WTC11 (cell line): ENCODE measurements around the gene CTNNAL1.

Experiments
- TF ChIP-seq, protein P1 (sequence below): sonication (generic); formaldehyde crosslinking; IDR thresholded peaks from 2 replicates; pipeline ENCODE4 v1.8.0; 2023; ENCODE audit warnings: missing genetic modification reagents, mild to moderate bottlenecking, borderline replicate concordance
- TF ChIP-seq, protein P2 (sequence below): sonication (generic); formaldehyde crosslinking; IDR thresholded peaks from 2 replicates; pipeline ENCODE4 v1.8.1; 2023; ENCODE audit warnings: mild to moderate bottlenecking, moderate library complexity, missing genetic modification reagents
- TF ChIP-seq, protein P3 (sequence below): fragments of 200-600 bp; IDR thresholded peaks from 2 replicates; pipeline ENCODE4 v1.8.0; 2022; ENCODE audit warnings: antibody characterized with exemption

DNA sequence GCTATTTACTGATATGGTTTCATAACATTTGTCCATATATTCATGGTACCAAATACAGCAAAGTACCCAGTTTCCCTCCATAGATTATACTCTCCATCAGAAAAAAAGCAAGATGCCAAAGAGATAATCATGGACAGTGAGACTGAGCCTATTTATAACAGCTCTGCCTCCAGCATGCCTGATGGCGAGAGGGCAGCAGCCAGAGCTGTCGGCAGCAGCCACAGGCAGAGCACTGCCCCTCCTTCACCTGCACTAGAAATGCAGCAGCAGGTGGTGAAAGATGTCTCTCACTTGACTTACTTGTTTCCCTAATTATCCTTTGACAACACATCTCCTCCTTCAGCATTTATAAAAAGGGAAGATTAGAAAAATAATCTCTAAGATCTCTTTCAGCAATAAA, 32.4 kb downstream of the CTNNAL1 start:
- TF ChIP-seq, protein P1, sequence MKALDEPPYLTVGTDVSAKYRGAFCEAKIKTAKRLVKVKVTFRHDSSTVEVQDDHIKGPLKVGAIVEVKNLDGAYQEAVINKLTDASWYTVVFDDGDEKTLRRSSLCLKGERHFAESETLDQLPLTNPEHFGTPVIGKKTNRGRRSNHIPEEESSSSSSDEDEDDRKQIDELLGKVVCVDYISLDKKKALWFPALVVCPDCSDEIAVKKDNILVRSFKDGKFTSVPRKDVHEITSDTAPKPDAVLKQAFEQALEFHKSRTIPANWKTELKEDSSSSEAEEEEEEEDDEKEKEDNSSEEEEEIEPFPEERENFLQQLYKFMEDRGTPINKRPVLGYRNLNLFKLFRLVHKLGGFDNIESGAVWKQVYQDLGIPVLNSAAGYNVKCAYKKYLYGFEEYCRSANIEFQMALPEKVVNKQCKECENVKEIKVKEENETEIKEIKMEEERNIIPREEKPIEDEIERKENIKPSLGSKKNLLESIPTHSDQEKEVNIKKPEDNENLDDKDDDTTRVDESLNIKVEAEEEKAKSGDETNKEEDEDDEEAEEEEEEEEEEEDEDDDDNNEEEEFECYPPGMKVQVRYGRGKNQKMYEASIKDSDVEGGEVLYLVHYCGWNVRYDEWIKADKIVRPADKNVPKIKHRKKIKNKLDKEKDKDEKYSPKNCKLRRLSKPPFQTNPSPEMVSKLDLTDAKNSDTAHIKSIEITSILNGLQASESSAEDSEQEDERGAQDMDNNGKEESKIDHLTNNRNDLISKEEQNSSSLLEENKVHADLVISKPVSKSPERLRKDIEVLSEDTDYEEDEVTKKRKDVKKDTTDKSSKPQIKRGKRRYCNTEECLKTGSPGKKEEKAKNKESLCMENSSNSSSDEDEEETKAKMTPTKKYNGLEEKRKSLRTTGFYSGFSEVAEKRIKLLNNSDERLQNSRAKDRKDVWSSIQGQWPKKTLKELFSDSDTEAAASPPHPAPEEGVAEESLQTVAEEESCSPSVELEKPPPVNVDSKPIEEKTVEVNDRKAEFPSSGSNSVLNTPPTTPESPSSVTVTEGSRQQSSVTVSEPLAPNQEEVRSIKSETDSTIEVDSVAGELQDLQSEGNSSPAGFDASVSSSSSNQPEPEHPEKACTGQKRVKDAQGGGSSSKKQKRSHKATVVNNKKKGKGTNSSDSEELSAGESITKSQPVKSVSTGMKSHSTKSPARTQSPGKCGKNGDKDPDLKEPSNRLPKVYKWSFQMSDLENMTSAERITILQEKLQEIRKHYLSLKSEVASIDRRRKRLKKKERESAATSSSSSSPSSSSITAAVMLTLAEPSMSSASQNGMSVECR, result no peak
- TF ChIP-seq, protein P2, sequence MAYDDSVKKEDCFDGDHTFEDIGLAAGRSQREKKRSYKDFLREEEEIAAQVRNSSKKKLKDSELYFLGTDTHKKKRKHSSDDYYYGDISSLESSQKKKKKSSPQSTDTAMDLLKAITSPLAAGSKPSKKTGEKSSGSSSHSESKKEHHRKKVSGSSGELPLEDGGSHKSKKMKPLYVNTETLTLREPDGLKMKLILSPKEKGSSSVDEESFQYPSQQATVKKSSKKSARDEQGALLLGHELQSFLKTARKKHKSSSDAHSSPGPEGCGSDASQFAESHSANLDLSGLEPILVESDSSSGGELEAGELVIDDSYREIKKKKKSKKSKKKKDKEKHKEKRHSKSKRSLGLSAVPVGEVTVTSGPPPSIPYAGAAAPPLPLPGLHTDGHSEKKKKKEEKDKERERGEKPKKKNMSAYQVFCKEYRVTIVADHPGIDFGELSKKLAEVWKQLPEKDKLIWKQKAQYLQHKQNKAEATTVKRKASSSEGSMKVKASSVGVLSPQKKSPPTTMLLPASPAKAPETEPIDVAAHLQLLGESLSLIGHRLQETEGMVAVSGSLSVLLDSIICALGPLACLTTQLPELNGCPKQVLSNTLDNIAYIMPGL, result no peak
- TF ChIP-seq, protein P3, sequence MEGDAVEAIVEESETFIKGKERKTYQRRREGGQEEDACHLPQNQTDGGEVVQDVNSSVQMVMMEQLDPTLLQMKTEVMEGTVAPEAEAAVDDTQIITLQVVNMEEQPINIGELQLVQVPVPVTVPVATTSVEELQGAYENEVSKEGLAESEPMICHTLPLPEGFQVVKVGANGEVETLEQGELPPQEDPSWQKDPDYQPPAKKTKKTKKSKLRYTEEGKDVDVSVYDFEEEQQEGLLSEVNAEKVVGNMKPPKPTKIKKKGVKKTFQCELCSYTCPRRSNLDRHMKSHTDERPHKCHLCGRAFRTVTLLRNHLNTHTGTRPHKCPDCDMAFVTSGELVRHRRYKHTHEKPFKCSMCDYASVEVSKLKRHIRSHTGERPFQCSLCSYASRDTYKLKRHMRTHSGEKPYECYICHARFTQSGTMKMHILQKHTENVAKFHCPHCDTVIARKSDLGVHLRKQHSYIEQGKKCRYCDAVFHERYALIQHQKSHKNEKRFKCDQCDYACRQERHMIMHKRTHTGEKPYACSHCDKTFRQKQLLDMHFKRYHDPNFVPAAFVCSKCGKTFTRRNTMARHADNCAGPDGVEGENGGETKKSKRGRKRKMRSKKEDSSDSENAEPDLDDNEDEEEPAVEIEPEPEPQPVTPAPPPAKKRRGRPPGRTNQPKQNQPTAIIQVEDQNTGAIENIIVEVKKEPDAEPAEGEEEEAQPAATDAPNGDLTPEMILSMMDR, result no peak
